HG03378 (cell line): ENCODE results near the gene FURIN.
"Not testable (repeated sequence)": the region's sequence is repeated elsewhere in the genome, so short reads cannot be mapped to it uniquely, and the experiment has no call there.

ENCODE experiments used
- ATAC-seq: cut with Tn5 transposase; IDR thresholded peaks from one replicate; pipeline ENCODE4 v1.9.1; 2021; ENCODE audit warnings: mild to moderate bottlenecking, moderate library complexity; ENCODE audit not compliant: unreplicated experiment

Gene FURIN

GRCh38 chr15:90840954-90841353 is 27.4 kb upstream of the FURIN start:
- ATAC-seq, result no peak

DNA sequence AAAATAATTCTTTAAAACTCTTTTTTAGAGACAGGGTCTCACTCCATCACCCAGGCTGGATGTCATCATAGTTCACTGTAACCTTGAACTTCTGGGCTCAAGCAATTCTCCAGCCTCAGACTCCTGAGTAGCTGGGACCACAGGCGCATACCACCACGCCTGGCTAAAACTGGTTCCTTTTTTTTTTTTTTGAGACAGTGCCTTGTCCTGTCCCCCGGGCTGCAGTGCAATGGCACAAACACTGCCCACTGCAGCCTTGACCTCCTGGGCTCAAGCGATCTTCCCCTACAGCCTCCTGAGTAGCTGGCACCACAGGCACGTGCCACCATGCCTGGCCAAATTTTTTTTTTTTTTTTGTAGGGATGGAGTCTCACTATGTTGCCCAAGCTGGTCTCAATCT is 23.7 kb upstream of the FURIN start:
- ATAC-seq, result no peak

GRCh38 chr15:90845201-90845949 is 23.0 kb upstream of the FURIN start:
- ATAC-seq, result peak; percentile 86

DNA sequence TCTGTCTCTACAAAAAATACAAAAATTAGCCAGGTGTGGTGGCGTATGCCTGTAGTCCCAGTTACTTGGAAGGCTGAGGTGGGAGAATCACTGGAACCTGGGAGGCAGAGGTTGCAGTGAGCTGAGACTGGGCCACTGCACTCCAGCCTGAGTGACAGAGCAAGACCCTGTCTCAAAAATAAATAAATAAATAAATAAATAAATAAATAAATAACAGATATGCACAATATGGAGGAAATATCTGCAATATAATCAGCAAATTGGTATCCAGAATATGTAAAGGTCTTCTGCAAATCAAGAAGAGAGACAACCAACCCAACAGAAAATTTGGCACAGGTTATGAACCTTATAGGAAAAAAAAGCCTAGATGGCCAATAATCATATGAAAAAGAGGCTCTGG is 19.0 kb upstream of the FURIN start:
- not testable (repeated sequence) for ATAC-seq

DNA sequence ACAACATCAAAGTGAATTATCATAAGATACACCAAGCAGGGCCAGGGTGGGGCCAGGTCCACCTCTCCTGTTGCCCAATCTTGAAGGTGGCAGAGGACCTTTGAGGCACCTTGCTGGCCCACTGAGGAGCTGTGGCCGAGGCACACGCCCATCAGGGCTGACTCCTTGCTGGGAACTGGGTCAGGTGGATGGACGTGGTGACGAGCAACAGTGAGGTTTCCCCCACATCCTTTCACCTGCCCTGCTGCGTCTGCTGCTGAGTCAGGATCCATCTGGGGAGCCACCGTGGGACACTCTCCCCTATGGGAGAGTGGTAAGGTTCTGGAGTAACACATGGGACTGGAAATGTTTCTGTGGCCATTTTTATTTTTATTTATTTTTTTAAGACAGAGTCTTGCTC is 17.3 kb upstream of the FURIN start:
- ATAC-seq, result no peak

GRCh38 chr15:90851940-90852339 is 16.4 kb upstream of the FURIN start:
- no peak for ATAC-seq

GRCh38 chr15:90855139-90855538 is 13.2 kb upstream of the FURIN start:
- no peak for ATAC-seq

GRCh38 chr15:90857337-90857736 is 11.1 kb upstream of the FURIN start:
- no peak for ATAC-seq

DNA sequence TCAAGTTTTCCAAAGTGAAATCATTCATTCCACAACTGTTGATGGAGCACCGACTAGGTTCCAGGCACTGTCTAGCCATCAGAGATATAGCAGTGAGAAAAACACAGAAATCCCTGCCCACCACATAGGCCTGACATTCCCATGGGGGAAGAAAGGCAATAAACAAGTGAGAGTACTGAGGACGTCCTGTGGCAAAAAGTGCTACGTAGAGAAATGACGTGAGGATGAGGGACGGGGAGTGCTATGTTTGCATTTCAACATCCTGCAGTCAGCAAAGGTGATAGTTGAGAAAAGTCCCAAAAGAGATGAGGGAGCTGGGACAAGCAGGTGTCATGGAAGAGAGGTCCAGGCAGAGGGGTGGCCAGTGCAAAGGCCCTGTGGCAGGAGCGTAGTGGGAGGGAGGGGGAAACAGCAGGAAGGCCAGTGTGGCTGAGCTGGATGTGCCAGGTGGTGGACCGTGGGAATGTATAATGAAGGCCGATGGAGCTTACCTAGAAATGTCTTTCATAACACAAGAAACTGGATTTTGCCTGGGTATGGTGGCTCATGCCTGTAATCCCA is 10.4 kb upstream of the FURIN start:
- ATAC-seq, result no peak

DNA sequence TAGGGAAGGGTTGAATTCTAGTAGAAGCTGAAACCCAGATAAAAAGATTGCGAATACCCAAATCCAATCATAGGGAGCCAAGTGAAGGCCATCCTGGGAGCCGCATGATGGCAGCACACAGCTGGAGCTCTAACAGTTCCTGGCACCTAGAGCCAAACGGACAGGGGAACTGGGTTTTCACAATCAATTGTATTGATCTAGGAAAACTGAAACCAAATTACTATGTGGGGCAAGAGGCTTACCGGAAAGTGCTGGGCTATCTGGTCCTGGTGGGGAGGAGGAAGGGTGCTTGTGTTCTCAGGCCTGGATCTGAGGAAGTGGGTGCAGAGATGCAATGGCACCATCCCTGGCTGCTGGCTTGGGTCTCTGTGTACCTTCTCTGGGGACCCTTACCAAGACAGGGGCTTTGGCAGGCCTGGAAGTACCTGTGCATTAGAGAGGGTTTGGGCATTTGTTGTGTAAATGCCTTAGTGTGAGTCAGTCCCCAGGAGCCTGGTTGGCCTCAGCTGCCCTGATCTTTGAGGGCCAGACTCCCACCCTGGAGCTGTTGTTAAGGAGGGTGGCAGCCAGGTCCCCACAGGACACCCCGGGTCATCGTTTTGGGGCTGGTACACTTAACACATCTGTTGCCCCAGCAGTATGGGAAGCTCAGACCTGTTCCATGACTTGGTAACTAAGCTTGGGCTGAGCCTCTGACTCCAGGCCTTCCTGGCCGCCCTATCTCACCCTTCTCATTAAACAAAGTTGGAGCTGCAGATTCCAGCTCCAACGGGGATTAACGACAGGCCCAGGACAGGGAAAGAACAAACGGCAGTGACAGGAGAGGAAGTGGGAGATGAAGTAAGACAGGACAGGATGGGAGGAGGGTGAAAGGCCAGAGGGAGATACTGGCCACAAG is 8.9 kb upstream of the FURIN start:
- no peak for ATAC-seq

DNA sequence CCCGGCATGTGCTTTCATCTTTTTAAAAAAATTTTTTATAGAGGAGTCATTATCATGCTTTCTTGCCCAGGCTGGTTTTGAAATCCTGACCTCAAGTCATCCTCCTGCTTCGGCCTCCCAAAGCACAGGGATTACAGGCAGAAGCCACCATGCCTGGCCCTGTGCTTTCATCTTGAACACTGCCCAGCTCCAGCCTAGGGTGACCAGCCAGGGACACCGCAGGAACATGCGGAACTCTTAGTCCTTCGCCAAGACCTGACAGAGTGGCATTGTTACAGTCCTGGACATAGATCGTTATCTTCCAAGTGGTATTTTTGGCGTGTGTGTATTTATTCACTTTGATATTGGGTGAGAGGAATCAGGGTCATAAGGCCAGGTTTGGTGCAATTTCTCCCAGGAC is 7.9 kb upstream of the FURIN start:
- ATAC-seq, result no peak

- ATAC-seq, result no peak
These were observed 7.3 kb upstream of the FURIN start for GRCh38 chr15:90860942-90861675.

DNA sequence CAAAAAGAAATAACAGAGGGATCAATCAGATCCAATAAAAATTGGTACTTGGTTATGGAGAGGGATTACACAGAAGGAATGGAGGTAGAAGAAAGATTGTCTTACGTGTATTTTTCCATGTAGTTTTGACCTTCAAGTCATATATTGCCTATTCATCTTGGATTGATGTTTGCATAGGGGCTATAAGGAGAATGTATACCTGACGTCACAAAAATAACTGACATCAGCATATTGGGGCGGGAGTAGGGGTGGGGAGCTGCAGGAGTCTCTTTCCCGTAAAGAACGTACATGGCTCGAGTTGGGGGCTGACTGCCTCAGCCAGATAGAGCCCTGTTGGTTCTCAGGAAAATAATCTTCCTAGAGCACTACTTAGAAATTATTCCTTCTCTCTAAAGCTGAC is 5.9 kb upstream of the FURIN start:
- ATAC-seq, result no peak

DNA sequence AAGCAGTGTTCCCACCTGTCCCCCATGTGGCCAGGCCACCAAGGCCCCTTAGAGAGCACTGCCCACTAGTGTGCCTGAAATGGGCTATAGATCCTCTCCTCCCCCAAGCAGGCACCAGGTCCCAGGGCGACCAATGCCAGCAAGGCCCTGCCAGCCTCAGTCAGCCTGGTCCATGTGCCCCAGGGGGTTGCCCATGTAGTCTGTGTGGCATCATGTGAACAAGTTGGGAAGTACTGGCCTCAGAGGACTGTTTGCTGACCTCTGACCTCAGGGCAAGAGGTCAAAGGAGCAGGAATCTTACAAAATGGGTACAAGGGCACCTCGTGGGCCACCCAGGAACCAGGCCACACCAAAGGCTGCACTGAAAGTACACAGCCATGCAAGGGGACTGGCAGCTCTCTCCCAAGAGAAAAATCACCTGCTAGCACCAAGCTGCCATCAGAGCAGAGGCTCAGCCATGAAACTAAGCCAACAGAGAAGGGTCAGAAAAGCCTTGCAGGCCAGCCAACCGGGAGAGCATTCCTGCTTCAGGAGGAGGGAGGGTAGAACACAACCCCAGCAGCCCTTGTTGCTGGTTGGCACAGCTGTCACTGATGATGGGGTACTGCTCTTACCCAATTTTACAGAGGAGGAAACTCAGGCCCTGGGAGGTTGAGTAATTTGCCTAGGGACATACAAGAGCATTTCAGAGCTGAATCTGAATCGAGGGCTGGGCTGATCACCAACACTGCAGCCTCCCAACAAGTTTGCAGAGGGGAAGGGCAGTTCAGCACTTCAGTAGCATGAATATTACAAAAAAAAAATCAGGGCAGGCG is 5.2 kb upstream of the FURIN start:
- no peak for ATAC-seq

DNA sequence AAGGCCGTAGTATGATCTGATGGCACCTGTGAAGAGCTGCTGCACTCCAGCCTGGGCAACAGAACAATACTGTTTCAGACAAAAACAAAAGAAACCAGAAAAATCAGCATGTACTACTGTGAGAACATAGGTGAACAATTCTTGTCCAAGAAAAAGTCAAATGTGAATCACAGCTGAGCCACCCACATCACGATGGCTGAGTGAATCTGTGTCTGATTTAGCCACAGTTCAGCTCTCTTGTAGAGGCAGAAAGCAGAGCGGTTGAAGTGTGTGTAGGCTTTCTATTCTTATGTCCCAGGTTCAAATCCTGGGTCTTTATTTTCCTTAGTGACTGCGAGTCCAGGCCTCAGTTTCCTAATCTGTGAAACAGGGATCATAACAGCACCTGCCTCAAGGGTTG is 4.4 kb upstream of the FURIN start:
- no peak for ATAC-seq

GRCh38 chr15:90864507-90864906 is 3.9 kb upstream of the FURIN start:
- no peak for ATAC-seq

GRCh38 chr15:90865702-90866101 is 2.7 kb upstream of the FURIN start:
- ATAC-seq, result no peak

DNA sequence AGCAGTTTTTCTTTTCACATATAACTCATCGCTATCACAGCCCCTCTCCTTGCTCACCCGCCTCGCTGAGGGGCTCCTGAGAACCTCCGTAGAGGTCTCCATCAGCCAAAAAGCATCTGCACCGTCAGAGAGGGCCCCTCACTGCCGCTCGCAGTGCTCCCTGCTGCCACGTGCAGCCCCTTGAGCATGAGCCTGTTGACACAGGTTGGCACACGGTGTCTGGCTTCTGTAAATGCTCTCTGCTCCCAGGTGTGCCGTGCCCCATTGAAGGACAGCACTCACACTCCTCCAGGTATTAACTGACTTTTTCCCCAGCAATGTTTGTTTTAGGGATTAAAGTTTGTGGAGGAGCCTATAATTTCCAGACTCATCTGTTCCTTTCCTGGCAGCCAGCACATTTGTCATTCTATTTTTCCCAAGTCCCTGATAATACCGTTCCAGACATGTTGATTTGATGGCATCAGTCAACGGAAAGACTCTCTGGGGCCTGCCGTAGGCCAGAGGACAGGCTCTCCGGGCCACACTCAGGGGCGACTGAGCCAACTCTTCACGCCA is 2.1 kb upstream of the FURIN start:
- no peak for ATAC-seq

GRCh38 chr15:90866800-90867199 is 1.6 kb upstream of the FURIN start:
- no peak for ATAC-seq

DNA sequence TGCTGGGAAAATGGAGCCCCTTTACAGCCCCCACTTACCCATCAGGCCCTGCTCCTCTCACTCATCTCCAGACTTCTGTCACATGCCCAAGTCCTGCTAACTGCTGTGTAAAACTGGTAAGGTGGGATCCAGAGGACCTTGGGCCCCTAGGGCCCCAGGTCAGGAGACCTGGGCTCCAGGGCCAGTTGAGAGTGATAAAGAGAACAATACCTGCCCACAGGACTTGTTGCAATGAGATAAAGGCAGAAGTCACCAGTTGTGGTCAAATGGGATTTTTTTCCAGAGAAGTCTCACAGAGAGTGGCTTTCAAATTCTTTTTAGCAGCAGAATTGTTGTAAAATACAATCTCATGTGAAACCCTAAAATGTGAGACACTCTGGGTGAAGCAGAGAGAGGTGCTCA is 753 bp downstream of the FURIN start:
- no peak for ATAC-seq
